Suprapubic skin (tissue), 4 donors: ENCODE measurements around the gene TEK.

Experiments
- EP300 ChIP-seq: sonication (generic); formaldehyde crosslinking; IDR thresholded peaks from one replicate; pipeline ENCODE4 v1.6.1; 2017; ENCODE audit warnings: antibody characterized with exemption
- POLR2A ChIP-seq, 2 donors: fragments of 450-650 bp; IDR thresholded peaks; one replicate each; pipeline ENCODE4 v1.6.1; 2017; ENCODE audit warnings: antibody characterized with exemption in 2 of 2, mild to moderate bottlenecking in 2 of 2, moderate library complexity in 2 of 2
- POLR2AphosphoS5 ChIP-seq, 3 donors: sonication (generic); formaldehyde crosslinking; IDR thresholded peaks; one replicate each; pipeline ENCODE4 v1.6.1; 2017; ENCODE audit warnings: antibody characterized with exemption in 3 of 3
- TF ChIP-seq, protein P1 (sequence below), 2 donors: fragments of 200-600 bp in 1 of 2; fragments of 450-650 bp in 1 of 2; sonication (generic) in 1 of 2; IDR thresholded peaks; one replicate each; pipeline ENCODE4 v1.5.1; 2016 to 2019; ENCODE audit warnings: antibody characterized with exemption in 2 of 2, mild to moderate bottlenecking in 1 of 2, moderate library complexity in 1 of 2

- TF ChIP-seq, protein P1, sequence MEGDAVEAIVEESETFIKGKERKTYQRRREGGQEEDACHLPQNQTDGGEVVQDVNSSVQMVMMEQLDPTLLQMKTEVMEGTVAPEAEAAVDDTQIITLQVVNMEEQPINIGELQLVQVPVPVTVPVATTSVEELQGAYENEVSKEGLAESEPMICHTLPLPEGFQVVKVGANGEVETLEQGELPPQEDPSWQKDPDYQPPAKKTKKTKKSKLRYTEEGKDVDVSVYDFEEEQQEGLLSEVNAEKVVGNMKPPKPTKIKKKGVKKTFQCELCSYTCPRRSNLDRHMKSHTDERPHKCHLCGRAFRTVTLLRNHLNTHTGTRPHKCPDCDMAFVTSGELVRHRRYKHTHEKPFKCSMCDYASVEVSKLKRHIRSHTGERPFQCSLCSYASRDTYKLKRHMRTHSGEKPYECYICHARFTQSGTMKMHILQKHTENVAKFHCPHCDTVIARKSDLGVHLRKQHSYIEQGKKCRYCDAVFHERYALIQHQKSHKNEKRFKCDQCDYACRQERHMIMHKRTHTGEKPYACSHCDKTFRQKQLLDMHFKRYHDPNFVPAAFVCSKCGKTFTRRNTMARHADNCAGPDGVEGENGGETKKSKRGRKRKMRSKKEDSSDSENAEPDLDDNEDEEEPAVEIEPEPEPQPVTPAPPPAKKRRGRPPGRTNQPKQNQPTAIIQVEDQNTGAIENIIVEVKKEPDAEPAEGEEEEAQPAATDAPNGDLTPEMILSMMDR (IDR thresholded peaks at IDR 0.05), result no peak
- no peak for TF ChIP-seq POLR2A (IDR thresholded peaks at IDR 0.05)
- no peak for TF ChIP-seq POLR2AphosphoS5 (IDR thresholded peaks at IDR 0.05)
- no peak for TF ChIP-seq EP300
These were observed 48.1 kb downstream of the TEK start for GRCh38 chr9:27157097-27157496.
